Measurements from ENCODE around the gene ALDH6A1. TPM values are rescaled to one million over a fixed set of nuclear protein-coding genes. Genes with fewer than 3 reads are reported as not detected.

Gene ALDH6A1
- total RNA-seq, 2 experiments from 2014 or later = 9.3 to 10.1 TPM

DNA sequence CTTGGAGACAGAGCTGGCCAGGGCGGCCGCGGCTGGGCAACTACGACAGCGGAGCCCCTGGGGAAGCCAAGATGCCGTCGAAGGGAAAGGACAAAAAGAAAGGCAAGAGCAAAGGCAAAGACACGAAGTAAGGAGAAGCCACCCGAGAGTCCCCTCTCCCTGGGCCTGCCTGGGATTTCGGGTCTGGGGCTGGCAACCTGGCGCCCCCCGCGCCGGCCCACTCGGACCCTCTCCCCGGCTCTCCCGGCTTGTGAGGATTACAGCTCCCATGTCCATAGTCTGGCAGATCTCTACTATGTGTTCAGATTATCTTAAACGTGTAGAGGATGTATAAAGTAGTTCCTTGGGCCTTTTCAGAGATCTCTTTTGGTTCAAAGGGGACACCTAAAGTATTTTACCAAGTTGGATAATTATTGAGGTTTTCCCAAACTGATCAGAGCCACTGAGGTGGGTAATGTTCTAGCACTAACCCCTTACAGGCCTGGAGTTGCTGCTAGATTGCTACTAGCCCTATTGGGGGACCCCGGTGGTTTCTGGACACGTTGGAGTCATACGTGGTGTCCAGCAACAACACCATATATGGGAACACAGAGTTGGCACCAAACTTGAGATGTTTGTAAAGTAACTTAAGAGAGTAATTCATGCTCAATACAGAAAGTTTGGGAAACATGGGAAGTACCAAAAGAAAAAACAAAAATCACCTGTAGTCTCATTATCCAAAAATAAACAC is 64.7 kb downstream of the ALDH6A1 start:
- no peaks in the 10 kb centered on the region for H3K9me3 Mint-ChIP-seq
- peak overlapping the region; percentile 83 for H3K27ac Mint-ChIP-seq
- H3K4me3 Mint-ChIP-seq = peak overlapping the region; percentile 97
- H3K27me3 Mint-ChIP-seq = no peaks in the 10 kb centered on the region
- no peak for DNase-seq
- peaks cover 12% of the 10 kb centered on the region for H3K4me1 Mint-ChIP-seq
- peaks cover 2% of the 10 kb centered on the region for H3K36me3 Mint-ChIP-seq

DNA sequence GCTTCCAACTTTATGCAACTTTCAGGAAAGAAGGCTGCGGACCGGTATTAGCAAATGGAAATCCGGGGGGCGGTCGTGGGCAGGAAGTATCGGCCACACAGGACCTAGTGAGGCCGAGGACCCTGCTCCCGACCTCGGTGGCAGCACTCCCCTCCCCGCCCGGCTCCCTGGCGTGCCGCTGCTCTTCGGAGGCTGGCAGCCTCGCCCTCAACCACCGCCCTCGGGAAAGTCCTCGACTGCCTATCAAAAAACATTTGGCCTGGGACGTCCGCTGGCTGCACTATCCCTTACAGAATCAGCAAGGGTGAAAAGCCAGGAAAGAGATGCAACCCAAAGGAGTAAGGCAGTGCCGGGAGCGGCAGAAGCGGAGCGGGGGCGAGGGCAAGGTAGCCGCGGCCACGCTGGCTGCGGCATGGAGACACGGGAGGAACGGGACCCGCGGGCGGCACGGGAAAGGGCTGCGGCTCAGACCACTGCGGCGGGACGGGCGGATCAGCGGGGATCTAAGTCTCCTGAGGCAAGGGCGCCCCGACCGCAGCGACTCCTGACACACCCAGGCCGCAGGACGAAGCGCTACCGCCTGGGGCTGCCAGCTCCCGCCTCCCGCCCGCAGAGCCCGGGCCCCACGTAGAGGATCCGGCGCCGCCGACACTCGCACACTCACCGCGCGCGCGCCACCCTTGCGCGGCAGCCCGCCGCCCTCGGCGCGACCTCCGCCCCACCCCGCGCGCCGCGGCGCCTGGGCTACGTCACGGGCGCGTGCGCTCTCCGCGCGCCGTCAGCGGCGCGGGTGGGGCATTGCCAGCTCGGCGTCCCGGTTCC is 65.5 kb downstream of the ALDH6A1 start, which contains the start of the genes BBOF1 and ENTPD5:
BBOF1 (plus strand) TSS at position 764 of the 822 bp plus-strand sequence. CDS start 130 bp downstream, outside the sequence.
ENTPD5 (minus strand) TSS at position 703 of the 822 bp plus-strand sequence. CDS start 31,186 bp downstream, outside the sequence.
- peak within 1 kb of the TSS; percentile 97 for H3K4me3 Mint-ChIP-seq
- H3K36me3 Mint-ChIP-seq = peaks cover 2% of the 10 kb centered on the region
- H3K4me1 Mint-ChIP-seq = peaks cover 12% of the 10 kb centered on the region
- H3K9me3 Mint-ChIP-seq = no peaks in the 10 kb centered on the region
- DNase-seq = peak; percentile 89
- no peaks in the 10 kb centered on the region for H3K27me3 Mint-ChIP-seq
- peak within 1 kb of the TSS; percentile 98 for H3K27ac Mint-ChIP-seq

DNA sequence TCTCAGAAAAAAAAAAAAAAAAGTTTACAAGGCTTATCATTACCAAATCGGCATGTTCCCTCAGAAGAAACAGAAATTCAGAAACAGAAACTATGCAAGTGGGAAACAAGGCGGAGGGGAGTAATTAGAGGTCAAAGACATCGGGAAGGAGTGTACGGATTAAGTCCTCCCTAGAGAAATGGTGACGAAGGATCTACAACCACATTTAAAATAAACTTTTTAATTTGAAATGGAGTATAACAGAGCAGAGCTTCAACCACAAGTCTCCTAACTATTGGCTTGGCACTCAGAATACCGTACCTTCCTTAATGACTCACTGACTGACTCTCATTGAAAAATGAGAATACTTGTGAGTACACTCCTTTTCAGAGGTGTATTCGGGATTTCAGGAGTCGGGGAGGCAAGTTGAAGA is 66.1 kb downstream of the ALDH6A1 start:
- DNase-seq = no peak
- Mint-ChIP-seq H3K27me3 (no peaks in the 10 kb centered on the region), H3K27ac (peak overlapping the region; percentile 98), H3K4me1 (peaks cover 12% of the 10 kb centered on the region), H3K4me3 (peak overlapping the region; percentile 97), H3K9me3 (no peaks in the 10 kb centered on the region), H3K36me3 (peaks cover 2% of the 10 kb centered on the region)

DNA sequence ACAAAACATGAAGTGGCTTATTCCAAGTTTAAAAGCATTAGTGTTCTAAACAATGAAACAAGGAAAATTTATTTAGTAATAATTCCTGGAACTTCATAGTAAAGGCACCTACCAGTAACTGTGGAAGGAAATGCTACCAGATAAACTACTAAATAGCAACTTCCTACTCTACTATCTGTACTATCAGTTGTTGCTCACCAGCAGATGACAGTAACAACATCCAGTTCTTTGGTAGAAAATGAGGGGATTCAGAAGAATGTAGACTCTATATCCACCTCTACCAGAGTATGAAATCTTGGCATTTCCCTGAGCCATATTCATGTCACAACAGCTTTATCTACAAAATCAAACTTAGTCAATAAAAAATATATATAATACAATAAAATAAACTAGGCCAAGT is 68.3 kb downstream of the ALDH6A1 start:
- DNase-seq = no peak
- Mint-ChIP-seq H3K9me3 (no peaks in the 10 kb centered on the region), H3K4me3 (no peak overlapping the region), H3K4me1 (peaks cover 12% of the 10 kb centered on the region), H3K36me3 (peaks cover 2% of the 10 kb centered on the region), H3K27ac (no peak overlapping the region), H3K27me3 (no peaks in the 10 kb centered on the region)

DNA sequence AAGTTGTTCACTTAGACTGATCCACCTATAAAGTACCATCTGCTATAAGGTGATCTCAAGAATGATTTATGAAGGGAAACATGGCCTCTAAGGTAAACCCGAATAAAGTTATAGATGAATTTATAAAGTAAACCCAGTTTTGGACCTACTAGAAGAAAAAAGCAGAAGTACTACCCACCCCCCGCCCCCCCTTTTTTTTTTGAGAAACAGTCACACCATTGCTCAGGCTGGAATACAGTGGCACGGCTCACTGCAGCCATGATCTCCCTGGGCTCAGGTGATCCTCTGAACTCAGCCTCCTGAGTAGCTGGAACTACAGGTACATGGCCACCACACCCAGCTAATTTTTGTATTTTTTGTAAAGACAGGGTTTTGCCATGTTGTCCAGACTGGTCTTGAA is 69.1 kb downstream of the ALDH6A1 start:
- Mint-ChIP-seq H3K36me3 (peaks cover 2% of the 10 kb centered on the region), H3K27me3 (no peaks in the 10 kb centered on the region), H3K4me1 (peaks cover 12% of the 10 kb centered on the region), H3K27ac (no peak overlapping the region), H3K4me3 (no peak overlapping the region), H3K9me3 (no peaks in the 10 kb centered on the region)
- no peak for DNase-seq

DNA sequence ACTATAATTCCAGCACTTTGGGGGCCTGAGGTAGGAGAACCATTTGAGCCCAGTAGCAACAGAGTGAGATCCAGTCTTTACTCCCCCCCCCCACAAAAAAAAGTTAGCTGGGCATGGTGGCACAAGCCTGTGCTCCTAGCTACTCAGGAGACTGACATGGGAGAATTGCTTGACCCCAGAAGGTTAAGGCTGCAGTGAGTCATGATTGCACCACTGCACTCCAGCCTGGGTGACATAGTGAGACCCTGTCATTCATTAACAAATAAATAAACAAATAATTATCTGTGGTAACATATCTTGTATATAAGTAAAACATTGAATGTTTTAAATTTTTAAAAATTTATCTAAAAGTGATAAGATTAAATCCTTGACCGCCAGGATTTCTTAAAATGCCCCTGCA is 70.0 kb downstream of the ALDH6A1 start:
- Mint-ChIP-seq H3K4me3 (no peak overlapping the region), H3K27ac (no peak overlapping the region), H3K4me1 (peaks cover 7% of the 10 kb centered on the region), H3K9me3 (no peaks in the 10 kb centered on the region), H3K36me3 (peaks cover 2% of the 10 kb centered on the region), H3K27me3 (no peaks in the 10 kb centered on the region)
- no peak for DNase-seq

DNA sequence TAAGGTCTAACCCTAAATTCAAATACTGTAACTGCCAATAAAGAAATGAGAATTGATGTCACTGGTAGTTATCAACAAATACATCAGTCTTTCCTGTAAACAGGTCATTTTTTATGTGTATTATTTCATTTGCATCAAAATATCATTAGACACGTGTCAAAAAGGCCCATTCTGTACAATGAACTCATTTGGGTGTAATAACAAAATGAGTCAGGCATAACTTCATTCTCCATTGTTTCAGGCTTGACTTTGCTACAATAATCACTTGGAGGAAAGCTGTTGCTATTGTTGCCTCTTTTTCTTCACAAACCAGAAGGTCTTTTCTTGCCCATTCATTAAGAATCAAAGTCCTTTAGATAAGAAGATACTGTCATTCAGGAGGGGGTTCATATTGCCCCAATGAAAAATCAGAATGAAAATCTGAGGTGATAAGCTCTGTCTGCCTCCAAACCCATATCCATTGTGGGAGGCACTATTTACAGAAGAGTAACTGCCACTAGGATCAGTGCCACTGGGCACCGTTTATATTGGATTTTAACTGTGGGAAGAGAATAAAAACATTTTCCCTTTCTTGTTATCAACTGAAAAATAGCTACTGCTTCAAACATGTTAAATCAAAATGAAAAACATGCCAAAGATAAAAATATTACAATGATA is 75.3 kb downstream of the ALDH6A1 start:
- H3K36me3 Mint-ChIP-seq = peaks cover 3% of the 10 kb centered on the region
- H3K4me3 Mint-ChIP-seq = no peak overlapping the region
- H3K27ac Mint-ChIP-seq = no peak overlapping the region
- no peaks in the 10 kb centered on the region for H3K27me3 Mint-ChIP-seq
- H3K4me1 Mint-ChIP-seq = no peaks in the 10 kb centered on the region
- DNase-seq = no peak
- H3K9me3 Mint-ChIP-seq = no peaks in the 10 kb centered on the region

Other genes with a start within 250 kb of the ALDH6A1 start
- gene PTGR2, start 232.6 kb downstream of the ALDH6A1 start, total RNA-seq = 1 to 10 TPM; 6.5 to 6.7 TPM
- 10 to 100 TPM; 53.8 to 56.4 TPM for gene ZNF410, start 197.6 kb downstream of the ALDH6A1 start, total RNA-seq
- gene FAM161B, start 134.4 kb downstream of the ALDH6A1 start, total RNA-seq = 1 to 10 TPM; 1.0 to 1.1 TPM
- 10 to 100 TPM; 16.4 to 18.3 TPM for gene COQ6, start 134.2 kb downstream of the ALDH6A1 start, total RNA-seq
- gene ENTPD5, start 65.2 kb downstream of the ALDH6A1 start, total RNA-seq = 10 to 100 TPM in 1 of 2 experiments, 1 to 10 TPM in 1; 8.8 to 10.5 TPM
- gene BBOF1, start 65.1 kb downstream of the ALDH6A1 start, total RNA-seq = 1 to 10 TPM; 1.6 to 1.9 TPM
- gene LIN52, start 503 bp upstream of the ALDH6A1 start, total RNA-seq = 10 to 100 TPM; 11.1 to 12.4 TPM
- not detected for gene VSX2, start 155.0 kb upstream of the ALDH6A1 start, total RNA-seq
- 10 to 100 TPM; 36.8 to 36.9 TPM for gene ABCD4, start 218.5 kb upstream of the ALDH6A1 start, total RNA-seq